ENCODE results near the gene CDKN2B-AS1. TPM values are rescaled to one million over a fixed set of nuclear protein-coding genes. Genes with fewer than 3 reads are reported as not detected.

CDKN2B-AS1 gene
- total RNA-seq, 1 experiment from 2014 or later: not detected

DNA sequence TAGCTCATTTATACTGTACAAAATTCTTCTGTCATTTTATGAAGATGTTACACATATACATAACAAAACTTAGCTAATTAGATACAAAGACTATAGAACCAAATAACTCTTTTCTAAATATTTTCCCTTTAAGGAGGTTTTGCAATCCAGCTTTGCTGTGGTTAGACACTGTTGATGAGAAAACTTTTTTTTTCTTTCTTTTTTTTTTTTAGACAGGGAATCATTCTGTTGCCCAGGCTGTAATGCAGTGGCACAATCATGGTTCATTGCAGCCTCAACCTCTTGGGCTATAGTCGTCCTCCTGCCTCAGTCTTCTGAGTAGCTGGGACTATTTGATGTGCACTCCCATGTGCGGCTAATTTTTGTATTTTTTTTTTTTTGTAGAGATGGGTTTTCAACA, 53.0 kb downstream of the CDKN2B-AS1 start:
- Histone ChIP-seq H3K79me2 (ENCODE audit: insufficient read depth, low read length) (no peaks in the 10 kb centered on the region), H3K27ac (ENCODE audit: insufficient read length, low read depth, low read length) (no peak overlapping the region), H3K23me2 (ENCODE audit: insufficient read length, low read depth, low read length, poor library complexity, severe bottlenecking) (no peaks in the 10 kb centered on the region), H3K4me2 (ENCODE audit: insufficient read depth, insufficient read length, low read length) (no peak overlapping the region), H3K9me3 (ENCODE audit: control insufficient read depth, low read depth, low read length) (no peaks in the 10 kb centered on the region), H3K9ac (ENCODE audit: extremely low read depth, insufficient read length, low read length) (no peak overlapping the region), H3K4me1 (ENCODE audit: insufficient read depth, low read length) (no peaks in the 10 kb centered on the region), H2BK120ac (ENCODE audit: low read depth, low read length, poor library complexity, severe bottlenecking) (no peak overlapping the region), H3K14ac (ENCODE audit: insufficient read depth, low read length) (no peak overlapping the region), H4K5ac (ENCODE audit: insufficient read length, low read depth, low read length) (no peak overlapping the region), H2AK5ac (ENCODE audit: insufficient read length, low read length) (no peak overlapping the region), H3K56ac (ENCODE audit: insufficient read length, low read depth, low read length) (no peak overlapping the region), H2BK5ac (ENCODE audit: insufficient read length, low read length) (no peak overlapping the region), H2BK15ac (ENCODE audit: low read depth, low read length) (no peak overlapping the region), H3K23ac (ENCODE audit: insufficient read length, low read depth, low read length) (no peak overlapping the region), H3K79me1 (ENCODE audit: insufficient read depth, low read depth, low read length, poor library complexity, severe bottlenecking) (no peaks in the 10 kb centered on the region), H4K91ac (ENCODE audit: insufficient read length, low read depth, low read length) (no peak overlapping the region), H3K4ac (ENCODE audit: low read depth, low read length) (no peak overlapping the region), H3K27me3 (ENCODE audit: insufficient read depth, low read length) (no peaks in the 10 kb centered on the region), H4K8ac (replicated peaks; ENCODE audit: insufficient read length, low read depth, low read length) (no peak overlapping the region), H2BK20ac (ENCODE audit: low read depth, low read length, poor library complexity, severe bottlenecking) (no peak overlapping the region), H3T11ph (ENCODE audit: low read length) (no peak overlapping the region), H4K20me1 (ENCODE audit: control insufficient read depth, insufficient read depth, insufficient read length) (no peaks in the 10 kb centered on the region), H2AFZ (ENCODE audit: low read length) (no peak overlapping the region), H3K18ac (ENCODE audit: insufficient read length, low read depth, low read length) (no peak overlapping the region), H2BK12ac (ENCODE audit: insufficient read length, low read depth, low read length) (no peak overlapping the region)
- TF ChIP-seq, protein P1, sequence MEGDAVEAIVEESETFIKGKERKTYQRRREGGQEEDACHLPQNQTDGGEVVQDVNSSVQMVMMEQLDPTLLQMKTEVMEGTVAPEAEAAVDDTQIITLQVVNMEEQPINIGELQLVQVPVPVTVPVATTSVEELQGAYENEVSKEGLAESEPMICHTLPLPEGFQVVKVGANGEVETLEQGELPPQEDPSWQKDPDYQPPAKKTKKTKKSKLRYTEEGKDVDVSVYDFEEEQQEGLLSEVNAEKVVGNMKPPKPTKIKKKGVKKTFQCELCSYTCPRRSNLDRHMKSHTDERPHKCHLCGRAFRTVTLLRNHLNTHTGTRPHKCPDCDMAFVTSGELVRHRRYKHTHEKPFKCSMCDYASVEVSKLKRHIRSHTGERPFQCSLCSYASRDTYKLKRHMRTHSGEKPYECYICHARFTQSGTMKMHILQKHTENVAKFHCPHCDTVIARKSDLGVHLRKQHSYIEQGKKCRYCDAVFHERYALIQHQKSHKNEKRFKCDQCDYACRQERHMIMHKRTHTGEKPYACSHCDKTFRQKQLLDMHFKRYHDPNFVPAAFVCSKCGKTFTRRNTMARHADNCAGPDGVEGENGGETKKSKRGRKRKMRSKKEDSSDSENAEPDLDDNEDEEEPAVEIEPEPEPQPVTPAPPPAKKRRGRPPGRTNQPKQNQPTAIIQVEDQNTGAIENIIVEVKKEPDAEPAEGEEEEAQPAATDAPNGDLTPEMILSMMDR (conservative IDR thresholded peaks at IDR 0.05): no peak
- Mint-ChIP-seq H3K27ac (no peak overlapping the region), H3K4me3 (no peak overlapping the region), H3K4me1 (peaks cover under 1 to 7% of the 10 kb centered on the region in 2 experiments), H3K9me3 (no peaks in the 10 kb centered on the region), H3K27me3 (ENCODE audit: low read depth) (no peaks in the 10 kb centered on the region), H3K36me3 (ENCODE audit: insufficient read depth in 1 of 3, low read depth in 3 of 3) (no peaks in the 10 kb centered on the region)
- DNase-seq: no peak
- WGBS (ENCODE audit: extremely low coverage, insufficient read length, low lambda C conversion rate): no CpG with 5 or more reads among the region's 2 CpGs

Data from H9 (cell line).